Astrocyte (in vitro differentiated cells and primary cell): ENCODE results near the gene ACVR1.

Source experiments
- EZH2 ChIP-seq: IDR thresholded peaks from 2 replicates; pipeline ENCODE4 v1.6.1; 2012; ENCODE audit warnings: mild to moderate bottlenecking, low read length, inconsistent platforms; ENCODE audit not compliant: insufficient read depth
- TF ChIP-seq, protein P1 (sequence below): IDR thresholded peaks from 2 replicates; pipeline ENCODE4 v1.5.1; 2011; ENCODE audit warnings: low read depth, mild to moderate bottlenecking, inconsistent platforms, low read length, moderate library complexity; ENCODE audit not compliant: insufficient read depth

DNA sequence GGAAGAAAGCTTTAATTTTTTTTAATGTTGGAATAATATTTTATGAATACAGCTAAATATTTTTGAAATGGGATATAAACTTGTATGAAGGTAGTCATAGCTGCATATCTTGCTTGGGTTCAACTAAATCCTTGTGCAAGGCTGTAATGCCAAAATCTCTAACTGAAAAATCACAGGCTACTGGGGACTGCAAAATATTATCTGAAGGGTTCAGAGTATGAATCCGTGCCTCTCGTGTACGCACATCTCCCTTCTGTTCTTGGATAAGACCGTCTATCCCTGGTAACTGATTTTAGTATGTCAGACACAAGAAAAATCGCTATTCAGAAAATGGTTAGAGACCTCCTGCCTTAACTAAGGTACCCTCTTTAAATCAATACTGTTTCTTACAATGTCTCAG, 71.8 kb downstream of the ACVR1 start:
- TF ChIP-seq, protein P1, sequence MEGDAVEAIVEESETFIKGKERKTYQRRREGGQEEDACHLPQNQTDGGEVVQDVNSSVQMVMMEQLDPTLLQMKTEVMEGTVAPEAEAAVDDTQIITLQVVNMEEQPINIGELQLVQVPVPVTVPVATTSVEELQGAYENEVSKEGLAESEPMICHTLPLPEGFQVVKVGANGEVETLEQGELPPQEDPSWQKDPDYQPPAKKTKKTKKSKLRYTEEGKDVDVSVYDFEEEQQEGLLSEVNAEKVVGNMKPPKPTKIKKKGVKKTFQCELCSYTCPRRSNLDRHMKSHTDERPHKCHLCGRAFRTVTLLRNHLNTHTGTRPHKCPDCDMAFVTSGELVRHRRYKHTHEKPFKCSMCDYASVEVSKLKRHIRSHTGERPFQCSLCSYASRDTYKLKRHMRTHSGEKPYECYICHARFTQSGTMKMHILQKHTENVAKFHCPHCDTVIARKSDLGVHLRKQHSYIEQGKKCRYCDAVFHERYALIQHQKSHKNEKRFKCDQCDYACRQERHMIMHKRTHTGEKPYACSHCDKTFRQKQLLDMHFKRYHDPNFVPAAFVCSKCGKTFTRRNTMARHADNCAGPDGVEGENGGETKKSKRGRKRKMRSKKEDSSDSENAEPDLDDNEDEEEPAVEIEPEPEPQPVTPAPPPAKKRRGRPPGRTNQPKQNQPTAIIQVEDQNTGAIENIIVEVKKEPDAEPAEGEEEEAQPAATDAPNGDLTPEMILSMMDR, result no peak
- TF ChIP-seq EZH2, result no peak
